ENCODE data around the gene CDH15.

DNA sequence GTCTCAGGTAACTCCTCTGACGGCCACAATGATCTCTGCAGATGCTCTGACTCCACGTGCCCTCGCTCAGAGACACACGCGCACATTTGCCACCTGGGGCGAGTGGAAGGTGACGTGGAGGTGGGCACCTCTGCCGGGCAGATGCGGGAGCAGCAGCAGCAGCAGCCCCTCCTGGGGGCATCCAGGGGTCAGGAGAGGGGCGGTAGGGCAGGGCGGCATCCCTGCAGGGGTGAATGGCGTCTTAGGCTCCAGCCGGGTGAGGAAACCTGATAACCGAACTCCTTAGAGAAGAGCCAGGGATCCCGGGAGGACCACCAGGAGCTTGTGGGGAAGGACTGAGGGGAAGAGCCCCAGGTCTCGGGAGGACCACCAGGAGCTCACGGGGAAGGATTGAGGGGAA lies 34.6 kb upstream of the CDH15 start:
- TF ChIP-seq, protein P1, sequence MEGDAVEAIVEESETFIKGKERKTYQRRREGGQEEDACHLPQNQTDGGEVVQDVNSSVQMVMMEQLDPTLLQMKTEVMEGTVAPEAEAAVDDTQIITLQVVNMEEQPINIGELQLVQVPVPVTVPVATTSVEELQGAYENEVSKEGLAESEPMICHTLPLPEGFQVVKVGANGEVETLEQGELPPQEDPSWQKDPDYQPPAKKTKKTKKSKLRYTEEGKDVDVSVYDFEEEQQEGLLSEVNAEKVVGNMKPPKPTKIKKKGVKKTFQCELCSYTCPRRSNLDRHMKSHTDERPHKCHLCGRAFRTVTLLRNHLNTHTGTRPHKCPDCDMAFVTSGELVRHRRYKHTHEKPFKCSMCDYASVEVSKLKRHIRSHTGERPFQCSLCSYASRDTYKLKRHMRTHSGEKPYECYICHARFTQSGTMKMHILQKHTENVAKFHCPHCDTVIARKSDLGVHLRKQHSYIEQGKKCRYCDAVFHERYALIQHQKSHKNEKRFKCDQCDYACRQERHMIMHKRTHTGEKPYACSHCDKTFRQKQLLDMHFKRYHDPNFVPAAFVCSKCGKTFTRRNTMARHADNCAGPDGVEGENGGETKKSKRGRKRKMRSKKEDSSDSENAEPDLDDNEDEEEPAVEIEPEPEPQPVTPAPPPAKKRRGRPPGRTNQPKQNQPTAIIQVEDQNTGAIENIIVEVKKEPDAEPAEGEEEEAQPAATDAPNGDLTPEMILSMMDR (IDR thresholded peaks at IDR 0.05; ENCODE audit: low read length) = no peak
- TF ChIP-seq EZH2 (IDR thresholded peaks at IDR 0.05; ENCODE audit: borderline replicate concordance, low read length) = no peak

Data from OCI-LY1 (cell line).